HEK293 (cell line): ENCODE data around the gene LRRC34.
A peak's percentile ranks its signal among the peaks of the same experiment; 100 is the strongest.

ENCODE experiments used
- FEZF1 ChIP-seq: fragments of 450-650 bp; formaldehyde crosslinking; IDR thresholded peaks from 2 replicates; pipeline ENCODE4 v1.5.1; 2016; ENCODE audit warnings: missing biosample characterization, missing genetic modification characterization
- GLIS1 ChIP-seq: fragments of 450-650 bp; formaldehyde crosslinking; IDR thresholded peaks from 2 replicates; pipeline ENCODE4 v1.5.1; 2016; ENCODE audit warnings: missing biosample characterization, missing genetic modification characterization
- IKZF3 ChIP-seq: fragments of 450-650 bp; IDR thresholded peaks from 2 replicates; pipeline ENCODE4 v1.5.0; 2018; ENCODE audit warnings: missing biosample characterization, mild to moderate bottlenecking, missing genetic modification characterization, moderate library complexity
- KLF10 ChIP-seq: fragments of 450-650 bp; IDR thresholded peaks from 2 replicates; pipeline ENCODE4 v1.5.1; 2018; ENCODE audit warnings: missing biosample characterization, mild to moderate bottlenecking, missing genetic modification characterization
- SCRT1 ChIP-seq: fragments of 450-650 bp; formaldehyde crosslinking; IDR thresholded peaks from 2 replicates; pipeline ENCODE4 v1.5.1; 2016; ENCODE audit warnings: missing biosample characterization, missing genetic modification characterization, borderline replicate concordance
- TRIM28 ChIP-seq: IDR thresholded peaks from 2 replicates; pipeline ENCODE4 v1.6.1; 2011; ENCODE audit warnings: low read length, control low read depth, borderline replicate concordance
- ZIC2 ChIP-seq: fragments of 450-650 bp; formaldehyde crosslinking; IDR thresholded peaks from 2 replicates; pipeline ENCODE4 v1.5.1; 2016; ENCODE audit warnings: missing biosample characterization, missing genetic modification characterization
- ZNF112 ChIP-seq: fragments of 450-650 bp; formaldehyde crosslinking; IDR thresholded peaks from 2 replicates; pipeline ENCODE4 v1.5.0; 2017; ENCODE audit warnings: missing biosample characterization, missing genetic modification characterization
- ZNF133 ChIP-seq: fragments of 450-650 bp; formaldehyde crosslinking; IDR thresholded peaks from 2 replicates; pipeline ENCODE4 v1.5.1; 2016; ENCODE audit warnings: missing biosample characterization, missing genetic modification characterization
- ZNF138 ChIP-seq: fragments of 450-650 bp; formaldehyde crosslinking; IDR thresholded peaks from 2 replicates; pipeline ENCODE4 v1.5.1; 2016; ENCODE audit warnings: missing biosample characterization, missing genetic modification characterization, borderline replicate concordance
- ZNF155 ChIP-seq: fragments of 450-650 bp; formaldehyde crosslinking; IDR thresholded peaks from 2 replicates; pipeline ENCODE4 v1.5.1; 2016; ENCODE audit warnings: missing biosample characterization, missing genetic modification characterization
- ZNF16 ChIP-seq: fragments of 450-650 bp; formaldehyde crosslinking; IDR thresholded peaks from 2 replicates; pipeline ENCODE4 v1.5.1; 2016; ENCODE audit warnings: low read depth, missing biosample characterization, missing genetic modification characterization
- ZNF184 ChIP-seq: fragments of 450-650 bp; IDR thresholded peaks from 2 replicates; pipeline ENCODE4 v1.5.1; 2018; ENCODE audit warnings: missing biosample characterization, mild to moderate bottlenecking, missing genetic modification characterization
- ZNF221 ChIP-seq: fragments of 450-650 bp; formaldehyde crosslinking; IDR thresholded peaks from 2 replicates; pipeline ENCODE4 v1.5.1; 2017; ENCODE audit warnings: missing biosample characterization, missing genetic modification characterization, borderline replicate concordance
- ZNF24 ChIP-seq: fragments of 450-650 bp; formaldehyde crosslinking; IDR thresholded peaks from 2 replicates; pipeline ENCODE4 v1.5.1; 2016; ENCODE audit warnings: missing biosample characterization, missing genetic modification characterization
- ZNF510 ChIP-seq: fragments of 450-650 bp; formaldehyde crosslinking; IDR thresholded peaks from 2 replicates; pipeline ENCODE4 v1.5.1; 2018; ENCODE audit warnings: mild to moderate bottlenecking, missing genetic modification characterization, missing biosample characterization; ENCODE audit not compliant: insufficient replicate concordance
- ZNF530 ChIP-seq: fragments of 450-650 bp; formaldehyde crosslinking; IDR thresholded peaks from 2 replicates; pipeline ENCODE4 v1.5.1; 2016; ENCODE audit warnings: low read depth, missing biosample characterization, missing genetic modification characterization
- ZNF555 ChIP-seq: fragments of 450-650 bp; formaldehyde crosslinking; conservative IDR thresholded peaks from 2 replicates; pipeline ENCODE4 v1.5.1; 2017; ENCODE audit warnings: missing biosample characterization, mild to moderate bottlenecking, missing genetic modification characterization, inconsistent platforms
- ZNF596 ChIP-seq: fragments of 450-650 bp; IDR thresholded peaks from 2 replicates; pipeline ENCODE4 v1.5.0; 2018; ENCODE audit warnings: missing biosample characterization, mild to moderate bottlenecking, missing genetic modification characterization, moderate library complexity
- ZNF664 ChIP-seq: fragments of 450-650 bp; formaldehyde crosslinking; IDR thresholded peaks from 2 replicates; pipeline ENCODE4 v1.5.1; 2016; ENCODE audit warnings: missing biosample characterization, missing genetic modification characterization
- ZNF792 ChIP-seq: fragments of 450-650 bp; formaldehyde crosslinking; IDR thresholded peaks from 2 replicates; pipeline ENCODE4 v1.5.1; 2016; ENCODE audit warnings: missing biosample characterization, missing genetic modification characterization
- ZSCAN16 ChIP-seq: fragments of 450-650 bp; formaldehyde crosslinking; IDR thresholded peaks from 2 replicates; pipeline ENCODE4 v1.5.1; 2016; ENCODE audit warnings: missing biosample characterization, missing genetic modification characterization
- TF ChIP-seq, protein P1 (sequence below): fragments of 450-650 bp; formaldehyde crosslinking; optimal IDR thresholded peaks from 2 replicates; pipeline ENCODE3; 2016; ENCODE audit warnings: missing biosample characterization, mild to moderate bottlenecking, missing genetic modification characterization
- TF ChIP-seq, protein P2 (sequence below): fragments of 450-650 bp; formaldehyde crosslinking; conservative IDR thresholded peaks from 2 replicates; pipeline ENCODE4 v1.5.1; 2016; ENCODE audit warnings: low read depth, missing biosample characterization, missing genetic modification characterization
- TF ChIP-seq, protein P3 (sequence below): fragments of 450-650 bp; formaldehyde crosslinking; IDR thresholded peaks from 2 replicates; pipeline ENCODE4 v1.5.1; 2016; ENCODE audit warnings: missing biosample characterization, missing genetic modification characterization
- TF ChIP-seq, protein P4 (sequence below): fragments of 450-650 bp; formaldehyde crosslinking; IDR thresholded peaks from 2 replicates; pipeline ENCODE4 v1.5.1; 2016; ENCODE audit warnings: missing biosample characterization, missing genetic modification characterization
- TF ChIP-seq, protein P5 (sequence below): fragments of 450-650 bp; formaldehyde crosslinking; IDR thresholded peaks from 2 replicates; pipeline ENCODE4 v1.5.1; 2016; ENCODE audit warnings: missing biosample characterization, missing genetic modification characterization

LRRC34 gene

DNA sequence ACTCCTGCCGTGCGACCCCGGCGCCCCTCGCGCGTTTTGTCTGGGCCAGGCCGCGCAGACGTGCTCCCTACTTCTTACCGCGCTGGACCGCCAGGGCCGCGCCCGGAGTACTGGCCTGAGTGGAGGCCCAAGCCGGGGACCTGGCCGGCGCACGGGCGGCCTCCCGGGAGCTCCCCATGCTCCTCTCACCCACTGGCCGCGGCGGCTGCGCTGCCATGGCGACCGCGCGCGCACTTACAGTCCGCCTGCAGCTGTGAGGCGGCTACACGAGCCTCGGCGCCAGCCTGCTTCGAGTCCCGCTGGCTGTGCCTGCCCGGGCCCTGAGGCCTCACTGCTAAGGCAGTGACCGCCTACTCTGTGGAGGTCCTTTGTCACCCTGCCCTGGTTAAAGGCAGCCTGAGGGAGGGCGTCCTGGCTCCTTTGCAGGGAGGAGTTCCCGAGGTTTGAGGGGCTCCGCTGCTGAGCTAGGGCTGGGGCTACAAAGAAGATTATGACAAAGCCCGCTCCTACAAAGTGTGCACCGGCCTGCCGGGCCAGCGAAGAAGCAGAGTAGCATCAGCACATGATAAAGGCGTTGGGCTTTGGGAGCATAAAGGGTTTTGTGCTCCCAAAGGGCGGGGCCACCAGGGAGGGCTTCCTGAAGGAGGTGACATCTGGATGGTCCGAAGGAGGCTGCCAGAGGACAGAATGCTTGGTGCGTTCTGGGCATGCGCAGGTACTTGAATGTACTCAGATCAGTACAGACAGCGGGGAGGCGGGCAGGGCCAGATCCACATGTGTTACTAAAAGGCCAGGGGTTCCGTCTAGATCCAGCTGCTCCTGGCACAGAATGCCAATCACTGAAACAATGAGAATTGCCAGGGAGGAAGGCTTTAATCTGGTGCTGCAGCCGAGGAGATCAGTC lies at the start of gene LRRC34, which contains the start of gene LRRIQ4 (continued):
- TF ChIP-seq, protein P1, sequence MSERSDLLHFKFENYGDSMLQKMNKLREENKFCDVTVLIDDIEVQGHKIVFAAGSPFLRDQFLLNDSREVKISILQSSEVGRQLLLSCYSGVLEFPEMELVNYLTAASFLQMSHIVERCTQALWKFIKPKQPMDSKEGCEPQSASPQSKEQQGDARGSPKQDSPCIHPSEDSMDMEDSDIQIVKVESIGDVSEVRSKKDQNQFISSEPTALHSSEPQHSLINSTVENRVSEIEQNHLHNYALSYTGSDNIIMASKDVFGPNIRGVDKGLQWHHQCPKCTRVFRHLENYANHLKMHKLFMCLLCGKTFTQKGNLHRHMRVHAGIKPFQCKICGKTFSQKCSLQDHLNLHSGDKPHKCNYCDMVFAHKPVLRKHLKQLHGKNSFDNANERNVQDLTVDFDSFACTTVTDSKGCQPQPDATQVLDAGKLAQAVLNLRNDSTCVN (tag by site-specific recombination) = peak; percentile 97
- no peak for TF ChIP-seq ZNF138 (tag by site-specific recombination)
- no peak for TF ChIP-seq ZNF221
- no peak for TF ChIP-seq ZNF16 (tag by site-specific recombination)
- peak; percentile 88 for TF ChIP-seq TRIM28
- TF ChIP-seq FEZF1 (tag by site-specific recombination) = 0 out of 2 replicates have a peak, but pooled peaks have one; percentile 16
- TF ChIP-seq, protein P2, sequence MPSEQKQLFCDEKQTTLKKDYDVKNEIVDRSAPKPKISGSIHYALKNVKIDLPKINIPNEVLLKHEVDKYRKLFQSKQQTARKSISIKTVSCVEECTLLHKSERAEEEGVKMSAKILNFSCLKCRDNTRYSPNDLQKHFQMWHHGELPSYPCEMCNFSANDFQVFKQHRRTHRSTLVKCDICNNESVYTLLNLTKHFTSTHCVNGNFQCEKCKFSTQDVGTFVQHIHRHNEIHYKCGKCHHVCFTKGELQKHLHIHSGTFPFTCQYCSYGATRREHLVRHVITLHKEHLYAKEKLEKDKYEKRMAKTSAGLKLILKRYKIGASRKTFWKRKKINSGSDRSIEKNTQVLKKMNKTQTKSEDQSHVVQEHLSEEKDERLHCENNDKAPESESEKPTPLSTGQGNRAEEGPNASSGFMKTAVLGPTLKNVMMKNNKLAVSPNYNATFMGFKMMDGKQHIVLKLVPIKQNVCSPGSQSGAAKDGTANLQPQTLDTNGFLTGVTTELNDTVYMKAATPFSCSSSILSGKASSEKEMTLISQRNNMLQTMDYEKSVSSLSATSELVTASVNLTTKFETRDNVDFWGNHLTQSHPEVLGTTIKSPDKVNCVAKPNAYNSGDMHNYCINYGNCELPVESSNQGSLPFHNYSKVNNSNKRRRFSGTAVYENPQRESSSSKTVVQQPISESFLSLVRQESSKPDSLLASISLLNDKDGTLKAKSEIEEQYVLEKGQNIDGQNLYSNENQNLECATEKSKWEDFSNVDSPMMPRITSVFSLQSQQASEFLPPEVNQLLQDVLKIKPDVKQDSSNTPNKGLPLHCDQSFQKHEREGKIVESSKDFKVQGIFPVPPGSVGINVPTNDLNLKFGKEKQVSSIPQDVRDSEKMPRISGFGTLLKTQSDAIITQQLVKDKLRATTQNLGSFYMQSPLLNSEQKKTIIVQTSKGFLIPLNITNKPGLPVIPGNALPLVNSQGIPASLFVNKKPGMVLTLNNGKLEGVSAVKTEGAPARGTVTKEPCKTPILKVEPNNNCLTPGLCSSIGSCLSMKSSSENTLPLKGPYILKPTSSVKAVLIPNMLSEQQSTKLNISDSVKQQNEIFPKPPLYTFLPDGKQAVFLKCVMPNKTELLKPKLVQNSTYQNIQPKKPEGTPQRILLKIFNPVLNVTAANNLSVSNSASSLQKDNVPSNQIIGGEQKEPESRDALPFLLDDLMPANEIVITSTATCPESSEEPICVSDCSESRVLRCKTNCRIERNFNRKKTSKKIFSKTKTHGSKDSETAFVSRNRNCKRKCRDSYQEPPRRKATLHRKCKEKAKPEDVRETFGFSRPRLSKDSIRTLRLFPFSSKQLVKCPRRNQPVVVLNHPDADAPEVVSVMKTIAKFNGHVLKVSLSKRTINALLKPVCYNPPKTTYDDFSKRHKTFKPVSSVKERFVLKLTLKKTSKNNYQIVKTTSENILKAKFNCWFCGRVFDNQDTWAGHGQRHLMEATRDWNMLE (tag by site-specific recombination) = no peak
- TF ChIP-seq ZIC2 (tag by site-specific recombination) = peak; percentile 76
- TF ChIP-seq SCRT1 (tag by site-specific recombination) = no peak
- TF ChIP-seq ZNF184 (tag by site-specific recombination) = no peak
- no peak for TF ChIP-seq ZNF530 (tag by site-specific recombination)
- TF ChIP-seq, protein P3, sequence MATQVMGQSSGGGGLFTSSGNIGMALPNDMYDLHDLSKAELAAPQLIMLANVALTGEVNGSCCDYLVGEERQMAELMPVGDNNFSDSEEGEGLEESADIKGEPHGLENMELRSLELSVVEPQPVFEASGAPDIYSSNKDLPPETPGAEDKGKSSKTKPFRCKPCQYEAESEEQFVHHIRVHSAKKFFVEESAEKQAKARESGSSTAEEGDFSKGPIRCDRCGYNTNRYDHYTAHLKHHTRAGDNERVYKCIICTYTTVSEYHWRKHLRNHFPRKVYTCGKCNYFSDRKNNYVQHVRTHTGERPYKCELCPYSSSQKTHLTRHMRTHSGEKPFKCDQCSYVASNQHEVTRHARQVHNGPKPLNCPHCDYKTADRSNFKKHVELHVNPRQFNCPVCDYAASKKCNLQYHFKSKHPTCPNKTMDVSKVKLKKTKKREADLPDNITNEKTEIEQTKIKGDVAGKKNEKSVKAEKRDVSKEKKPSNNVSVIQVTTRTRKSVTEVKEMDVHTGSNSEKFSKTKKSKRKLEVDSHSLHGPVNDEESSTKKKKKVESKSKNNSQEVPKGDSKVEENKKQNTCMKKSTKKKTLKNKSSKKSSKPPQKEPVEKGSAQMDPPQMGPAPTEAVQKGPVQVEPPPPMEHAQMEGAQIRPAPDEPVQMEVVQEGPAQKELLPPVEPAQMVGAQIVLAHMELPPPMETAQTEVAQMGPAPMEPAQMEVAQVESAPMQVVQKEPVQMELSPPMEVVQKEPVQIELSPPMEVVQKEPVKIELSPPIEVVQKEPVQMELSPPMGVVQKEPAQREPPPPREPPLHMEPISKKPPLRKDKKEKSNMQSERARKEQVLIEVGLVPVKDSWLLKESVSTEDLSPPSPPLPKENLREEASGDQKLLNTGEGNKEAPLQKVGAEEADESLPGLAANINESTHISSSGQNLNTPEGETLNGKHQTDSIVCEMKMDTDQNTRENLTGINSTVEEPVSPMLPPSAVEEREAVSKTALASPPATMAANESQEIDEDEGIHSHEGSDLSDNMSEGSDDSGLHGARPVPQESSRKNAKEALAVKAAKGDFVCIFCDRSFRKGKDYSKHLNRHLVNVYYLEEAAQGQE (tag by site-specific recombination) = 0 out of 2 replicates have a peak, but pooled peaks have one; percentile 36
- TF ChIP-seq ZNF510 (tag by site-specific recombination) = no peak
- TF ChIP-seq ZSCAN16 (tag by site-specific recombination) = no peak
- TF ChIP-seq ZNF664 = no peak
- TF ChIP-seq, protein P4, sequence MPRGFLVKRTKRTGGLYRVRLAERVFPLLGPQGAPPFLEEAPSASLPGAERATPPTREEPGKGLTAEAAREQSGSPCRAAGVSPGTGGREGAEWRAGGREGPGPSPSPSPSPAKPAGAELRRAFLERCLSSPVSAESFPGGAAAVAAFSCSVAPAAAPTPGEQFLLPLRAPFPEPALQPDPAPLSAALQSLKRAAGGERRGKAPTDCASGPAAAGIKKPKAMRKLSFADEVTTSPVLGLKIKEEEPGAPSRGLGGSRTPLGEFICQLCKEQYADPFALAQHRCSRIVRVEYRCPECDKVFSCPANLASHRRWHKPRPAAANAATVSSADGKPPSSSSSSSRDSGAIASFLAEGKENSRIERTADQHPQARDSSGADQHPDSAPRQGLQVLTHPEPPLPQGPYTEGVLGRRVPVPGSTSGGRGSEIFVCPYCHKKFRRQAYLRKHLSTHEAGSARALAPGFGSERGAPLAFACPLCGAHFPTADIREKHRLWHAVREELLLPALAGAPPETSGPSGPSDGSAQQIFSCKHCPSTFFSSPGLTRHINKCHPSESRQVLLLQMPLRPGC (tag by site-specific recombination) = no peak
- TF ChIP-seq KLF10 (tag by site-specific recombination) = no peak
- TF ChIP-seq, protein P5, sequence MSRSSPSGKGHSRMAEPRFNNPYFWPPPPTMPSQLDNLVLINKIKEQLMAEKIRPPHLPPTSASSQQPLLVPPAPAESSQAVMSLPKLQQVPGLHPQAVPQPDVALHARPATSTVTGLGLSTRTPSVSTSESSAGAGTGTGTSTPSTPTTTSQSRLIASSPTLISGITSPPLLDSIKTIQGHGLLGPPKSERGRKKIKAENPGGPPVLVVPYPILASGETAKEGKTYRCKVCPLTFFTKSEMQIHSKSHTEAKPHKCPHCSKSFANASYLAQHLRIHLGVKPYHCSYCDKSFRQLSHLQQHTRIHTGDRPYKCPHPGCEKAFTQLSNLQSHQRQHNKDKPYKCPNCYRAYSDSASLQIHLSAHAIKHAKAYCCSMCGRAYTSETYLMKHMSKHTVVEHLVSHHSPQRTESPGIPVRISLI (tag by site-specific recombination) = no peak
- peak; percentile 49 for TF ChIP-seq GLIS1 (tag by site-specific recombination)
- no peak for TF ChIP-seq ZNF133 (tag by site-specific recombination)
- TF ChIP-seq IKZF3 = peak; percentile 47; the same call in 1 of the 2 replicates
- TF ChIP-seq ZNF24 = no peak
- TF ChIP-seq ZNF112 (tag by site-specific recombination) = no peak
- TF ChIP-seq ZNF596 (tag by site-specific recombination) = no peak
- TF ChIP-seq ZNF792 (tag by site-specific recombination) = no peak
- TF ChIP-seq ZNF155 (tag by site-specific recombination) = no peak
- TF ChIP-seq ZNF555 (tag by site-specific recombination) = no peak
